Gastrocnemius medialis (tissue), 4 donors: Measurements from ENCODE around the gene CEP112.

ENCODE experiments used
- CTCF ChIP-seq, 5 experiments: fragments of 450-650 bp in 3 of 5; fragments of 200-600 bp in 2 of 5; sonication (generic) in 2 of 5; IDR thresholded peaks in 4 of 5; conservative IDR thresholded peaks in 1 of 5; 1 replicate in 4 of 5; 2 replicates in 1 of 5; pipeline ENCODE4 v1.5.1; 2016 to 2019; ENCODE audit warnings: antibody characterized with exemption in 5 of 5, mild to moderate bottlenecking in 3 of 5, moderate library complexity in 3 of 5
- POLR2A ChIP-seq, 2 donors: fragments of 450-650 bp; IDR thresholded peaks; one replicate each; pipeline ENCODE4 v1.6.1; 2017; ENCODE audit warnings: antibody characterized with exemption in 2 of 2, mild to moderate bottlenecking in 2 of 2, moderate library complexity in 2 of 2

GRCh38 chr17:66221343-66221742 is 29.4 kb upstream of the CEP112 start:
- TF ChIP-seq CTCF (IDR thresholded peaks at IDR 0.05 in 4 of 5, conservative IDR thresholded peaks at IDR 0.05 in 1 of 5) (no peak), POLR2A (IDR thresholded peaks at IDR 0.05) (no peak)
